ENCODE measurements around the gene ASTN2.

- TF ChIP-seq POLR2AphosphoS5 (IDR thresholded peaks at IDR 0.05; ENCODE audit: low read depth): no peak
- no peak for TF ChIP-seq CREB1 (CRISPR knock-in tag; IDR thresholded peaks at IDR 0.05; ENCODE audit: low read depth)
- no peak for TF ChIP-seq CTCF (conservative IDR thresholded peaks at IDR 0.05; ENCODE audit: low read depth in 2 of 2)
- TF ChIP-seq EZH2phosphoT487 (IDR thresholded peaks at IDR 0.05; ENCODE audit: unreplicated experiment): no peak
- TF ChIP-seq REST (IDR thresholded peaks at IDR 0.05; ENCODE audit: unreplicated experiment): no peak
- TF ChIP-seq STAT1 (IDR thresholded peaks at IDR 0.05; ENCODE audit: unreplicated experiment): no peak
- no peak for TF ChIP-seq EZH2 (IDR thresholded peaks at IDR 0.05; ENCODE audit: low read depth, unreplicated experiment)
Measured at GRCh38 chr9:116555119-116555518, 859.7 kb downstream of the ASTN2 start.

Measured in GM23338 (cell line).